CD4-positive, alpha-beta T cell treated with Interleukin-4 for 1 hour (primary cell): ENCODE measurements around the gene SYT12.
"Not testable (repeated sequence)": the region's sequence is repeated elsewhere in the genome, so short reads cannot be mapped to it uniquely, and the experiment has no call there.

Experiments used
- DNase-seq, 2 donors: peaks; one replicate each; pipeline ENCODE4 v3.0.0-alpha.2; 2020 to 2022

The SYT12 gene, protein sequence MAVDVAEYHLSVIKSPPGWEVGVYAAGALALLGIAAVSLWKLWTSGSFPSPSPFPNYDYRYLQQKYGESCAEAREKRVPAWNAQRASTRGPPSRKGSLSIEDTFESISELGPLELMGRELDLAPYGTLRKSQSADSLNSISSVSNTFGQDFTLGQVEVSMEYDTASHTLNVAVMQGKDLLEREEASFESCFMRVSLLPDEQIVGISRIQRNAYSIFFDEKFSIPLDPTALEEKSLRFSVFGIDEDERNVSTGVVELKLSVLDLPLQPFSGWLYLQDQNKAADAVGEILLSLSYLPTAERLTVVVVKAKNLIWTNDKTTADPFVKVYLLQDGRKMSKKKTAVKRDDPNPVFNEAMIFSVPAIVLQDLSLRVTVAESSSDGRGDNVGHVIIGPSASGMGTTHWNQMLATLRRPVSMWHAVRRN

DNA sequence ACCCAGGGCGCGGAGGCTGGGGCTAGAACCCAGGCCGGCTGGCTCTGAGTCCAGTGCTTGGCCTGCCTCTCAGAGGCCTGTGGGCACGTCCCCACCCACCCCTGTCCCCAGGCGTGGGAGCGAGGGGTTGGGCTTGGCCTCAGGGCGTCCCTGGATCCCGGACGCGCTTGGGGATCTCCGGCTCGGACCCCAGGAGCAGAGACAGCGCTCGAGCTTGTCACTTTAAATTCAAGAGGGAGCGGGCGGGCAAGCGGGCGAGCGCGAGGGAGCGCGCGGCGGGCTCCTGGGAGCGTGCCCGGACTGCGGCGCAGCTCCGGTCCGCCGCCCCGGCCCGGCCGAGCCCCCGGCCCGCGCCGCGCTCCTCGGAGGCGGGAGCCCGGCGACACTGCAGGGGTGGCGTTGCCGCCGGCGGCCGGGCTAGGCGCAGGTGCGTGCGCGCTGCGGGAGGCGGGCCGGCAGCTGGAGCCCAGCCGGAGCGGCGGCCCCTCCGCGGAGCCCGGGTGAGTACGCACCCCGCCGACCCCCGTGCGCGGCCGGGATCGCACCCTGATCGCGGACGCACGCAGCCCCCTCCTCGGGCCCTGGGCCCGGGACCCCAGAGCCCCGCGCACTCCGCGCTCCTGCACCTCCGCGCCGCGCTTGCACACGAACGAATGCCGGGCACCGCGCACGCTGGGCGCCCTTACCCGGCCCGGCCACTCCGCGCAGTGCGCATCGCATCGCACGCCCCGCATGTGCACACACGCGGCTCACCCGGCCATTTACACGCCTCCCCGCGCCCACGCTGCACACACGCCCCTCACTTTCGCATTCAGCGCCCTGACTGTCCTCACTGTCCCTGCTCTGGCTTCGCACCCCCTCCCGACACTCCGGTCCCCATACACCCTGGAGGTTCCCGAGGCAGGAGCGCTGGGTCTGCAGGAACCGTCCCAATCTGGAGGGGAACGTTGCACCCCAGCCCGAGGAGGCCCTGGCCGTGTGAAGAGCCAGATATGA, at the start of gene SYT12:
SYT12 (plus strand) TSS at position 174 of the 996 bp plus-strand sequence. CDS start 7,011 bp downstream, outside the sequence.
- no peak for DNase-seq

DNA sequence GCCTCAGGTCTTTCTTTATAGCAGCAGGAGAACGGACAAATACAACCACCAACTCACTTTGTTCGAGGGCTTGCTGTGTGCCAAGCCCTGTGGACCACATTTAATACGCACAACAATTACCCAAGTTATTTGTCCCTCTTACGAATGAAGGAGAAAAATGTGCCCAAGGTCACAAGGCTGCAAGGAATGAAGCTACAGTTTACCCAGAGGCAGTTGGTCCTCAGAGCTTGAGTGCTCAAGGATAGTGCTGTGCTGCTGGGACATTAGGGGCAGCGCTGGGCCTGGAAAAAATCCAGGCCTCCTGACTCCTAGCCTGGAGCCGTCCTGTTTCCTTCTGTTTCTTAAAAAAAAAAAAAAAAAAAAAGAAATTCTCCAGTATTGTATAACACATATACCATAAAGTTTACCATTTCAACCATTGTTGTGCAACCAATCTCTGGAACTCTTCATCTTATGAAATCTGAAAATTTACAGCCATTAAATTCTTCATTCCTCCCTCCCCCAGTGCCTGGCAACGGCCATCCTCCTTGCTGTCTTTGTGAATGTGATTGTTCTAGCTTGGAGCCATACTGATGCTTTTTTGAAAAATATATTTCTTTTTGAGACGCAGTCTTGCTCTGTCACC, 48.9 kb upstream of the SYT12 start:
- no peak for DNase-seq

DNA sequence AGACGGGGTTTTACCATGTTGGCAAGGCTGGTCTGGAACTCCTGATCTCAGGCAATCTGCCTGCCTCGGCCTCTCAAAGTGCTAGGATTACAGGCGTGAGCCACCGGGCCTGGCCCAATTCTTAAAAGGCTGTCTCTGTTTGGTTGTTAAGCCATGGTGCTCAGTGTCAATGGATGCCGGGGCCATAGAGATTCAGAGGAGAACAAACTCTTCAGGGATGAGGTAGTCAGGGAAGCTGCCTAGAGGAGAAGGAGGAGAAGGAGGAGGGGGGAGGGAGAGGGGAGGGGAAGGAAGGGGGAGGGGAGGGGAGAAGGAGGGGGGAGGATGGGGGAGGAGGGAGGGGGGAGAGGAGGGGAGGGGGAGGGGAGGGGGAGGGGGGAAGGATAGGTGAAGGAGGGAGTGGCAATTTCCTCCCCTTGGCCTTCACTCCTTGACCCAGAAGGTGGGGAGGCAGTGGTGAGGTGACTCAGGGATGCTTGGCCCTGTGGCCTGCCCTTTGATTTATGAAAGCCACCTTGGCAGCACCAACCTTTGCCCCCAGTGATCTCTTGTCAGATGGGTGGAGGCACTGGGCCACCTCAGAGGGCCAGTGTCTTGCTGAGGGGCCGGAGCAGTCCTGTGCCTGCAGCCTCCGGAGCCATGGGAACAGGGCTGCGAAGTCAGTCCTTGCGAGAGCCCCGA, 48.1 kb upstream of the SYT12 start, which contains the start of gene C11orf86:
C11orf86 (plus strand) TSS at position 581 of the 681 bp plus-strand sequence; CDS start at position 640, 59 bp downstream.
- no peak for DNase-seq

DNA sequence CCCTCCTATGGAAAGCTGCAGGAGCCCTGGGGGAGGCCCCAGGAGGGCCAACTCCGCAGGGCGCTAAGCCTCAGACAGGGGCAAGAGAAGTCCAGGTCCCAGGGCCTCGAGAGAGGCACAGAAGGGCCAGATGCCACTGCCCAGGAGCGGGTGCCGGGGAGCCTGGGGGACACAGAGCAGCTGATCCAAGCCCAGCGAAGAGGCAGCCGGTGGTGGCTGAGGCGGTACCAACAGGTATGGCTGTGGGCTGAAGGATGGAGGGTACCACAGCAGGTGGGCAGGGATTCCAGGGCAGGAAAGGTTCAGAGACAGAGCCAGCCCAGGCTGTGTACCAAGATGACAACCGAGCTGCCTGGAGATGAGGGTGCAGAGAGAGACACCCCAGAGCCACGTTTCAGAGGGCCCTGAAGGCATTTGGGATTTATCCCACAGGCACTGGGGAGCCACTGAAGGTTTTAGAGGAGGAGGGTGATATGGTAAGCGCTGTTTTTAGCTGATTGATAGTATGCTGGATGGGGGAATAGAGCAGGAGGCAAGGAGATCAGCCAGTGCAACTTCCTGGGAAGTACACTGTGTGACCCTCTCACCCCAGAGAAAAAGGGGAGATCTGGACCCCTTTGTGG, 47.4 kb upstream of the SYT12 start:
- no peak for DNase-seq

DNA sequence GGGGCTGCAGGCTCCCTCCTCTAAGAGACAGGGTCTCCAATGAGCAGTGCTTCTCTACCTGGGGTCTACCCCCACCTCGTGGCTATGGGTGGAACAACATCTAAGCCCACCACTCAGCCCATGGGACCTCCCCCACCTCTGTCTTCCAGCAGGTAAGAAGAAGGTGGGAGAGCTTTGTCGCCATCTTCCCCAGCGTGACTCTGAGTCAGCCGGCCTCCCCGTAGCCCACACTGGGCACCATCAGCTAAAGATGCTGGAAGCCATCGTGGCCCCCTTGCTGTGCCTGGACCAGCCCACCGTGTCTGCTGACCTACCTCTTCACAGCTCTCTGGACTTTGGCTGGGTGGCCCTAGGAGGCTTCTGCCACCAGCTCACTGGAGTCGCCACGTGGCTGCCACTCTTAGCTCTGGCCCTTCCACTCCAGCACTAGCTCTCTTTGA, 46.9 kb upstream of the SYT12 start:
- peak in 1 of 2 donors; percentile 20 for DNase-seq

DNA sequence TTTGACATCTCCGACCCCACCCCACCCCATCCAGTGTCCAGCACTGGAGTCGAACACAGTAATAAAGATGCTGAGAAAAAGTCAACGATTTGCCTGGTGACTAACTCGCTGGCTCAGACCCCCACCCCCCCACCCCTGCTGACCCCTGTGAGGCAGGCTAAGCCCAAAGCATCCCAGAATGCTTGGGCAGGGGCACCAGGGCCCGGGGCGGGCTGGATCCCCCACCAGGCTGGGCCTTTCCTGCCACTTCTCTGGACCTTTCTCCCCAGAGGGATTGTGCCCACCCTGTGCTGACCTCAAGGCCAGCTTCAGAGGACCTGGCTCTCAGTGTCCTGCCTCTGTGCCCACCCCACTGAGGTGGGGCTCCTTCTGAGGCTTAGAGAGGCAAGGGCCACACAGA, 46.0 kb upstream of the SYT12 start:
- DNase-seq, result no peak

DNA sequence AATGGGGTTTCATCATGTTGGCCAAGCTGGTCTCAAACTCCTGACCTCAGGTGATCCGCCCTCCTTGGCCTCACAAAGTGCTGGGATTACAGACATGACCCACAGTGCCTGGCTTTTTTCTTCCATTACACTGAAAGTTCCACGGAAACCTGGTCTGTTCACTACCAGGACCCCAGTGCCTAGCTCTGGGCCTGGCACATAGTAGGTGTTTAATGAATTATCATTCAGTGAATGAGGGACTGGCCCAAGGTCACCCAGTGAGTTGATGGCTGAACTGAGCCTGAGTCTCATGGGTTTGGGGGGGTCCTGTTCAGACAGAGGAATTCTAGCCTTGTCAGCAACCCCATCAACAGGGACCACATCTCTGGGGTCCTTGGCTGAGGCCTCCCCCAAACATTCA, 44.7 kb upstream of the SYT12 start:
- DNase-seq, result no peak

DNA sequence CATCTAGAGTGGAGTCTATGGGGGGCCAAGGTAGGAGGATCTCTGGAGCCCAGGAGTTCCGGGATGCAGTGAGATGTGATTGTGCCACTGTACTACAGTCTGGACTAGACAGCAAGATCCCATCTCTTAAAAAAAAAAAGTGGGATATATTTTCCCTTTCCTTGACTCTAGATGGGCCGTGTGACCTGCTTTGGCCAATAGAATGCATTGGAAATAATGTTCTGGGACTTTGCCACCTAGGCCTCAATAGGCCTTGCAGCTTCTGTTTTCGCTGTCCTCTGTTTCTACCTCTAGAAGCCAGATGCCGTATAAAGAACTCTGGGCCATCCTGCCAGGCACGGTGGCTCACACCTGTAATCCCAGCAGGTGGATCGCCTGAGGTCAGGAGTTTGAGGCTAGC, 44.2 kb upstream of the SYT12 start:
- no peak for DNase-seq

DNA sequence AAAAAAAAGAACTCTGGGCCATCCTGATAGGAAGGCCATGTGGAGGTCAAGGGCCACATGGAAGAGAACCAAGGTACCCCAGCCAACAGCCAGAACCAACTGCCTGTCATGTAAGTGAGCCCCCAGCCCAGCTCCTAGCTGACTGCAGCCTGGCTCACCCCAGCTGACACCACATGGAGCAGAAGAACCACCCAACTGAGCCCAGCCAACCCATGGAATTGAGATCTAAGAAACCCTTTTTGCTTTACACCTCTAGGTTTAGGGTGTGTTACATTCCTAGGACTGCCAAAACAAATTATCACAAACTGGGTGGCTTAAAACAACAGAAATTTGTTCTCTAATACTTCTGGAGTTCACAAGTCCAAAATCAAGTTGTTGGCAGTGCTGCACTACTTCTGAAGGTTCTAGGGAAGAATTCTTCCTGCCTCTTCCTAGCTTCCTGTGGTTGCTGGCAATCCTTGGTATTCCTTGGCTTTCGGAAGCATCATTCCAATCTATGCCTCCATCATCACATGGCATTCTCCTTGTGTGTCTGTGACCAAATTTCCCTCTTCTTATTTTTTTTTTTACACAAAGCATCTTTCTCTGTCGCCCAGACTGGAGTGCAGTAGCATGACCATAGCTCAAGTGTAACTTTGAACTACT, 43.5 kb upstream of the SYT12 start:
- no peak for DNase-seq

DNA sequence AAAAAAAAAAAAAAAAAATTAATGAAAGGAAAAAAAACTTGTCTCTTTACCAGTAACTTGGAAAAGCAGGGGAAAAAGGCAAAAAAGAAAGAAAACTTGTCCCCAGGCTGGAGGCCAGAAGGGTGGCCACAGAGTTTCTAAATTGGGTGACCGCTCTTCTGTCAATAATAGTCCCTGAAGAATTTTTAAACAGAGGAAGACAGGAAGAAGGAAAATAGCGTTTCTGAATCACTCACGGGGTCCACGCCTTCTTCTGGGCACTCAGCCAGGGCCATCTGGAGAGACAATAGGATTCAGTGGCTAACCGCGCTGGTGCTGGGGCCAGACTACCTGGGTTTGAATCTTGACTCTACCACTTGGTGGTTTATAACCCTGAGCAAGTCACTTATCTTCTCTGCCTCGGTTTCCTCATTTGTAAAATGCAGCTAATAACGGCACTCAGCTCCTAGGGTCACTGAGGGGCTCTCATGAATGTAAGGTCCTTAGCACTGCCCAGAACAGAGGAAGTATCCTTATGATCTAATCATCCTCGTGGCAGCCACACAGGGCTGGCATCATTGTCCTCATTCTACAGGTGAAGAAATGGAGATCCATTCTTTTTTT, 40.9 kb upstream of the SYT12 start:
- DNase-seq, result no peak

DNA sequence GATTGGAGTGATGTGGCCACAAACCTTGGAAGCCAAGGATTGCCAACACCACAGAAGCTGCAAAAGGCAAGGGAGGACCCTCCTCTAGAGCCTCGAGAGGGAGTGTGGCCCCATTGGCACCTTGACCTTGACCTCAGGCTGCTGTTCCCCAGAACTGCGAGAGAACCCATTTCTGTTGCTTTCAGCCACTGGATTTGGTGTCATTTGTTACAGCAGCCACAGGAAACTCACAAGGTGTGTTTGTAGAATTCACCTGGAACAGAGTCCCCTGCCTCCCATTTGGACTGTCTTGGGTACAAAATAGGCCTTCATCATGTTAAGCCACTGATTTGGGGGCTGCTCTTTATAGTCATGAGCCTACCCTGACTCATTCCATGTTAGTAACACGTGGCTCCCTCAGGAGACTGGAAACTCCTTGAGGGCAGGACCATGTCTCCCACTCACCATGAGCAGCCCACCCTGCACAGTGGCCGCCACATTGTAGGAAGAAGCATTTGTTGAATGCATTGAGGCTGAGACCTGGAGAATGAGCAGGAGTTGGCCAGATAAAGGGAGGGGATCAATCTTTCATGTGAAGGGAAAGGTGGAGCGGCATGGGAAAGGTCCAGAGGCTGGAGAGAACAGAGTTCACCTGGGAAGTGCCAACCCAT, 39.5 kb upstream of the SYT12 start:
- DNase-seq, result no peak

DNA sequence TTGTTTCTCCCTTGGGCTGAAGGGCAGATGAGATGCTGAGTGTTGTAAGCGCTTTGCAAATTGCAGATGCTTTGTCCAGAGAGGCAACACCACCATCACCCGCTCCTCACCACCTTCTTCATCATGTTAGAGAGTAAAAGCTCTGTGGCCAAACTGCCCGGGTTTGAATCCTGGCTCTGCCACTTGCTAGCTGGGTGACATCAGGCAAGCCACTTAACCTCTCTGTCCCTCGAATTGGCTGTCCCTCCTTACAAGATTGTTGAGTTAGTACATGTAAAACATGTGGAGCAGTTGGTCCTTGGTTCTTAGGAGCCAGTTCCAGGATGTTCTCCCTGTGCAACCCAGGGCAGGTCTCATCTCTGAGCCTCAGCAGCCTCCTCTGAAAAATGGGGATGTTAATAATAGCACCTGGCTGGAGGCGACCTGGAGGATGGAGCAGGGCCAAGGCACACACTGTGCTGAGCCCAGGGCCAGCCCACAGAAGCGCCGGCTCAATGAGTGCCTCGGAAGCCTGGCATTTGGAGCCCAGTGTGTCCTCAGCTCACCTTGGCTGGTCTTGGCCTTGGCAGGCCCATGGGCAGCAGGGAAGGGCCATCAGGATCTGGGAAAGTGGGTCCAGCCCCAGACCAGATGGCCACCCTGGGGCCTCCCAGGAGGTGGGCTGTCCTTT, 37.3 kb upstream of the SYT12 start:
- no peak for DNase-seq

DNA sequence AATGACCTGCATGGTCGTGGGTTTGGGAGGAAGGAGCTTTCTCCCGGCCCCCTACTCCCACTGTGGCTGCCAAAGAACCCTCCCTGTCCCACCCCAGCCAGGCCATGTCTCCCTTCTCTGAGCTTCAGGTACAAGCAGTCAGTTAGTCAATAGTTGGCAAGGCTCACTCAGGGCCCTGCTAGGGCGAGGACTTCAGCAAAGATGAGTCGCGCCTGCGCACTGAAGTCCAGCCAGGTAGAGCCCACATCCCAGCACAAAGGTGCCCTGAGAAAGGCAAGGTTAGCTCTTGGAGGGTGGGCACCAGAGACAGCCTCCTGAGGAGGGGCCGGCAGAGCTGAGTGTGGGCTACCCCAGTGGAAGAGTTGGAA, 36.8 kb upstream of the SYT12 start:
- no peak for DNase-seq

DNA sequence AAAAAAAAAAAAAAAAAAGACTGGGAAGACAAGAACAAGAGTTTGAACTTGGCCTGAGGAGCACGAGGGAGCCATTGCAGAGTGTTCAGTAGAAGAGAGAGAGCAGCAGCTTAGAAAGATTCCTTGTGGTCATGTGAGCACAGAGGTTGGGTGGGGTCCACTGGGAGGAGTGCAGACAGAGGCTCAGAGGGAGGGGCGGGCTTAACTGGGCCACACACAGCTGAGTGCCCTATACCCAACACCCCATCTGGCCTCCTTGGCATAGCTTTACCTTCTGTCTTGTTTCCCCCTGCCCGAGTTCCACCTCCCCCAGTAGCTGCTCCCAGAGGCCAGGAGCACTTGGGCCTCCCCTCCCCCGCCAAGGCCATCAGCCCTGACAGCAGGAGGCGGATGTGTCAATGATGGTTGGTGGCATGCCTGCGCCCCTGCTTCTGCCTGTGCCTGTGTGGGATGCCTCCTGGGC, 35.7 kb upstream of the SYT12 start:
- DNase-seq, result no peak

DNA sequence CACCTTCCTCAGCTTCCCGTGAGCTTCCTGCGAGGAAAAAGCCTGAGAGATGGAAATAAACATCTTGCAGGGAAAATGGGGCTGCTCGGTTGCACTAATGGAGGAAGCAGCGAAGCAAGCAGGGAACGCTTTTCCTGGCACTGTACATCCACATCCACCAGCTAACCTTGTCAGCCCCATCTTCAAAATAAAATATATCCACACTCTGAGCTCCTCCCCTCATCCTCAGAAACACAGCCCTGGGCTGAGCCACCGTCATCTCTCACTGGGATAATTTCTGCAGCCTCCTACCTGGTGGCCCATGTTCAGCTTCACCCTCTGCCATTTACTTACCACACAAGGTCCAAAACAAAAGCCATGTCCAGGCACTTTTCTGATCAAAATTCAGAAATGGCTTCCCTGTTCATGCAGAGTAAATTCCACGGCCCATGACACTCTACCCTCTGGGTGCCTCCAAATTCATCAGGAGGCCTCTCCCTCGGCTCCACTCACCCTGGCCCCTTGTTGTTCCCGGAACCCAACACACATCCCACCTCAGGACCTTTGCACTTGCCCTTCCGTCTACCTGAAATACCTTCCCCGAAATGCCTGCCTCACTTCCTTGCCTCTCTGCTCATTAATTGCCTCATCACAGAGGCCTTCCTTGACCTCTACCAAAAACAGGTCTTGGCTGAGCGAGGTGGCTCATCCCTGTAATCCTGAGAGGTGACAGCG, 34.9 kb upstream of the SYT12 start:
- no peak for DNase-seq

DNA sequence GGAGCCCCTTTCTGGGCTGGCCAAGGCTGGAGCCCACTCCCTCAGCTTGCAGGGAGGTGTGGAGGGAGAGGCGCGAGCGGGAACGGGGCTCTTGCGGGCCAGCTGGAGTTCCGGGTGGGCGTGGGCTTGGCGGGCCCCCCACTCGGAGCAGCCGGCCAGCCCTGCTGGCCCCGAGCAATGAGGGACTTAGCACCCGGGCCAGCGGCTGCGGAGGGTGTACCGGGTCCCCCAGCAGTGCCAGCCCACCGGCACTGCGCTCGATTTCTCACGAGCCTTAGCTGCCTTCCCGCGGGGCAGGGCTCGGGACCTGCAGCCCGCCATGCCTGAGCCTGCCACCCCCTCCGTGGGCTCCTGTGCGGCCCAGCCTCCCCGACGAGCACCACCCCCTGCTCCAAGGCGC, 34.2 kb upstream of the SYT12 start:
- DNase-seq, result not testable (repeated sequence)

DNA sequence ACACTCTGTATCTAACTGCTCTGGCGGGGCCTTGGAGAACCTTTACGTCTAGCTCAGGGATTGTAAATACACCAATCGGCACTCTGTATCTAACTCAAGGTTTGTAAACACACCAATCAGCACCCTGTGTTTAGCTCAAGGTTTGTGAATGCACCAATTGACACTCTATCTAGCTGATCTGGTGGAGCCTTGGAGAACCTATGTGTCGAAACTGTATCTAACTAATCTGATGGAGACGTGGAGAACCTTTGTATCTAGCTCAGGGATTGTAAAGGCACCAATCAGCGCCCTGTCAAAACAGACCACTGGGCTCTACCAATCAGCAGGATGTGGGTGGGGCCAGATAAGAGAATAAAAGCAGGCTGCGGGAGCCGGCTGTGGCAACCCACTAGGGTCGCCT, 33.6 kb upstream of the SYT12 start:
- not testable (repeated sequence) for DNase-seq

DNA sequence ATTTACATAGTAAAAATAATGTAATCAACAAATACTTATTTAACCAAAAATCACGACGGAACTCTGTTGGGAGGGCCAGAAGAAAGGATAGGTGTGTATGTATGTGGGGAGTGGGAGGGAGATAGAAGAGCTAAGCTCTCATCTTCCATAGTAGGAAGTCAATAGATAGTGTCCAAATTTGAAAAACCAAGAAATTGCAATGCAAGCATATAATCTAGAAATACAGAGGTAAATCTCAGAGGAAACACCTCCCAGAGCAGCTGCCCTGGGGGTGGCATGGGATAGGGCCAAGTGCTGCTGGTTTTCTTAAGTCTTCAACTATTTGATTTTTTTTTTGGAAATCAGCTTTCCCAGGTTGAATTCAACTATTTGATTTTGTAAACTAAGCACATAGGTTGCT, 30.9 kb upstream of the SYT12 start:
- DNase-seq, result no peak
